ENCODE data around the gene SOS1.

DNA sequence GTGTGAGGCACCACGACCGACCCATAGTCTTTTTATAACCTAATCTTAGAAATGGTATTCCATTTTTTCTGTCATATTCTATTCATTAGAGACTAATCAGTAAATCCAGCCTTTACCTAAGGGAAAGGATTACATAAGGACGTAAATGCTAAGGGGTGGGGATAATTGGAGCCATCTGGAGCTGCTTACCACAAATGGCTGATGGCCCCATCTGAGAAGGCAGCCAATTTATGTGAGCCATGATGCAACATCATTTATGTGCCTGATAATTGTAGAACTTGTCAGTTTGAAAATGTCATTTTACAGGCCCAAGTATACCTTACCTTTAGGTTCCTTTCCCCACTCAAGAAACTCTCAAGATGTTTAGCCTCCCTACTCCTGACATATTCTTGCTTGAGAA, 187.2 kb downstream of the SOS1 start:
- TF ChIP-seq, protein P1, sequence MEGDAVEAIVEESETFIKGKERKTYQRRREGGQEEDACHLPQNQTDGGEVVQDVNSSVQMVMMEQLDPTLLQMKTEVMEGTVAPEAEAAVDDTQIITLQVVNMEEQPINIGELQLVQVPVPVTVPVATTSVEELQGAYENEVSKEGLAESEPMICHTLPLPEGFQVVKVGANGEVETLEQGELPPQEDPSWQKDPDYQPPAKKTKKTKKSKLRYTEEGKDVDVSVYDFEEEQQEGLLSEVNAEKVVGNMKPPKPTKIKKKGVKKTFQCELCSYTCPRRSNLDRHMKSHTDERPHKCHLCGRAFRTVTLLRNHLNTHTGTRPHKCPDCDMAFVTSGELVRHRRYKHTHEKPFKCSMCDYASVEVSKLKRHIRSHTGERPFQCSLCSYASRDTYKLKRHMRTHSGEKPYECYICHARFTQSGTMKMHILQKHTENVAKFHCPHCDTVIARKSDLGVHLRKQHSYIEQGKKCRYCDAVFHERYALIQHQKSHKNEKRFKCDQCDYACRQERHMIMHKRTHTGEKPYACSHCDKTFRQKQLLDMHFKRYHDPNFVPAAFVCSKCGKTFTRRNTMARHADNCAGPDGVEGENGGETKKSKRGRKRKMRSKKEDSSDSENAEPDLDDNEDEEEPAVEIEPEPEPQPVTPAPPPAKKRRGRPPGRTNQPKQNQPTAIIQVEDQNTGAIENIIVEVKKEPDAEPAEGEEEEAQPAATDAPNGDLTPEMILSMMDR (IDR thresholded peaks at IDR 0.05): no peak
- TF ChIP-seq POLR2A (IDR thresholded peaks at IDR 0.05): no peak

All from uterus (tissue), 2 donors.